Aorta (tissue), 5 donors: ENCODE data around the gene TLCD3B. TPM values are rescaled to one million over a fixed set of nuclear protein-coding genes. Genes with fewer than 3 reads are reported as not detected.
A peak's percentile ranks its signal among the peaks of the same experiment; 100 is the strongest.

ENCODE experiments used
- ATAC-seq: fragments of 200-7000 bp; cut with Tn5 transposase; one replicate; pipeline ENCODE4 v1.9.1; 2022; ENCODE audit warnings: moderate library complexity; ENCODE audit not compliant: low FRiP score
- DNase-seq, 2 donors: peaks; one replicate each; pipeline ENCODE4 v3.0.0-alpha.2; 2020
- H3K27ac ChIP-seq, 2 donors: one replicate each; pipeline ENCODE4 v1.5.1; 2013; ENCODE audit warnings: low read length in 2 of 2, mild to moderate bottlenecking in 2 of 2, moderate library complexity in 2 of 2, control low read depth in 1 of 2, inconsistent platforms in 1 of 2, low read depth in 1 of 2
- H3K27me3 ChIP-seq, 2 donors: one replicate each; pipeline ENCODE4 v1.6.1; 2013; ENCODE audit warnings: control low read depth in 1 of 2, low read length in 1 of 2, mild to moderate bottlenecking in 1 of 2, moderate library complexity in 1 of 2; ENCODE audit not compliant: insufficient read depth in 2 of 2, control insufficient read depth in 1 of 2
- H3K36me3 ChIP-seq, 2 donors: one replicate each; pipeline ENCODE4 v1.6.1; 2013; ENCODE audit warnings: control low read depth in 1 of 2, low read length in 1 of 2, mild to moderate bottlenecking in 1 of 2; ENCODE audit not compliant: insufficient read depth in 2 of 2, control insufficient read depth in 1 of 2
- H3K4me1 ChIP-seq, 2 donors: one replicate each; pipeline ENCODE4 v1.6.1; 2013; ENCODE audit warnings: low read length in 2 of 2, control low read depth in 1 of 2, mild to moderate bottlenecking in 1 of 2, moderate library complexity in 1 of 2; ENCODE audit not compliant: insufficient read depth in 2 of 2, control insufficient read depth in 1 of 2
- H3K4me3 ChIP-seq, 2 donors: one replicate each; pipeline ENCODE4 v1.5.1; 2013; ENCODE audit warnings: low read length in 2 of 2, control low read depth in 1 of 2, mild to moderate bottlenecking in 1 of 2
- H3K9me3 ChIP-seq: one replicate; pipeline ENCODE4 v1.6.1; 2013; ENCODE audit warnings: mild to moderate bottlenecking, low read length; ENCODE audit not compliant: control insufficient read depth
- WGBS, 2 donors: extraction: QIAGEN DNeasy Blood & Tissue Kit; methylation state at CpG; one replicate each; pipeline ENCODE4 v1.1.7; 2013; 5-methylcytosine and 5-hydroxymethylcytosine counted together
- intact Hi-C, 2 donors: fragments of 100-400 bp; cut with DNase I; formaldehyde crosslinking; loops; one replicate each; pipeline versions ENCODE4 v1.14.2 to v1.15.0; 2022
- polyA plus RNA-seq, 2 donors: library from polyadenylated mRNA; stranded (reverse); fragments of 200-250 nt; gene quantifications; one replicate each; pipeline ENCODE4 v1.2.3, GENCODE V29; 2013
- total RNA-seq, 2 donors: library from RNA; stranded (reverse); fragmentation: NEBNext Ultra II Directional; extraction: Animal tissue kit (Norgen Biotek cat#: 25700); gene quantifications; one replicate each; pipeline ENCODE4 v1.2.1, GENCODE V29; 2021
- donor health status: healthy with polysubstance abuse.
- donor health status: Bipolar disorder and iron deficiency.
- donor health status: DM: no; HTN: no; CAD: no.
- donor health status: DM: no; HTN: no; CAD: no.
- donor health status: DM: yes; HTN: yes; CAD: no.

Gene TLCD3B
- total and polyA plus RNA-seq, 4 donors: not detected

- no peaks in the 10 kb centered on the region for H3K36me3 ChIP-seq
- 0 to 1% methylated on average over 64 to 65 of the region's 65 CpGs for WGBS, 2 donors
- intact Hi-C loops: loop anchor here in 1 of 2 donors (2.0 to 10.0 kb wide), 3 partner anchors 34 to 181 kb away; partner anchors contain the start of genes KCTD13, PAGR1, PRRT2 and TMEM219
Measured at GRCh38 chr16:29995911-29996765, 34.9 kb downstream of the TLCD3B start, which contains the start of gene INO80E. INO80E (plus strand) TSS chr16:29996241; CDS start chr16:29996311, 70 bp downstream.

DNA sequence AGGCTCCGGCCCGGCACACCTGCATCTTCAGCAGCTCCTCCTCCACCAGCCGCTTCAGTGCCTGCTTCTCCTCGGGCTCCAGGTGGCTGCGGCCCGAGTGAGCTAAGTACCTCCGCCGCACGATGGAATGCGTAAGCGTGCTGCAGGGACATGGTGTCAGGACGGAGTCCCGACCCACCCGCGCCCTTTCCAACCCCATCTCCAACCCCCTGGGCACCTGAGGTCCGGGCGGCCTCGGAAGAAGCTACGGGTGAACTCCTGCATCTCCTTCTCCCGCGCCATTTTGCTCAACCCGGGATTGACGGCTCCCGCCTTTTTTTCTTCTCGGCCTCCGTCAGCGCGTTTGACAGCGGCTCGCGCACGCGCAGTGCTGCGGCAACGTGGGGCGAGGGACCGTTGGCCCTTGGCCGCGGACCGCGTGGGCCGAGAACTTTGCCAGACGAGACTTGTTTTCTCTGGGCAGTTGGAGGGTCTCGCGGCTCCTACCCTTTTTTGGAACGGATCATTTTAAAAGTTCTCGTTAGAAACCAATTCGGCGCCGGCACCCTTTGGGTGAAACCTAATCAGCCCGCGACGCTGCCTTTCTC, 35.7 kb downstream of the TLCD3B start, which contains the start of gene HIRIP3:
TSS of gene HIRIP3 (minus strand) at position 294 of the 587 bp plus-strand sequence. CDS start at position 282, 12 bp downstream.
- Histone ChIP-seq H3K27ac (peak within 1 kb of the TSS in 1 of 2 donors; percentile 79), H3K4me1 (no peaks in the 10 kb centered on the region), H3K36me3 (no peaks in the 10 kb centered on the region), H3K9me3 (no peaks in the 10 kb centered on the region), H3K27me3 (no peaks in the 10 kb centered on the region), H3K4me3 (peak within 1 kb of the TSS; percentile 62 to 66)
- ATAC-seq: peak; percentile 90
- intact Hi-C loops: loop anchor here in 1 of 2 donors (2.0 to 10.0 kb wide), 3 partner anchors 33 to 181 kb away; partner anchors contain the start of genes KCTD13, PAGR1, PRRT2 and TMEM219
- peak; percentile 92 to 95 for DNase-seq
- WGBS, 2 donors: 0 to 1% methylated on average over 53 of the region's 53 CpGs

More at GRCh38 chr16:29995911-29996765, 34.9 kb downstream of the TLCD3B start, which contains the start of gene INO80E:
- no peaks in the 10 kb centered on the region for H3K27me3 ChIP-seq
- peak within 1 kb of the TSS; percentile 62 to 66 for H3K4me3 ChIP-seq
- peak; percentile 99 to 100 for DNase-seq
- peak within 1 kb of the TSS in 1 of 2 donors; percentile 79 for H3K27ac ChIP-seq
- ATAC-seq: peak; percentile 99
- H3K9me3 ChIP-seq: no peaks in the 10 kb centered on the region
- H3K4me1 ChIP-seq: no peaks in the 10 kb centered on the region

GRCh38 chr16:29994600-29995323, 36.3 kb downstream of the TLCD3B start:
- H3K4me1 ChIP-seq: no peaks in the 10 kb centered on the region
- intact Hi-C loops: loop anchor here in 1 of 2 donors (2.0 to 10.0 kb wide), 3 partner anchors 32 to 180 kb away; partner anchors contain the start of genes KCTD13, PAGR1, PRRT2 and TMEM219
- no peaks in the 10 kb centered on the region for H3K36me3 ChIP-seq
- 5 to 6% methylated on average over 19 to 24 of the region's 24 CpGs for whole genome bisulfite sequencing, 2 donors
- peak; percentile 62 for ATAC-seq
- H3K27me3 ChIP-seq: no peaks in the 10 kb centered on the region
- H3K9me3 ChIP-seq: no peaks in the 10 kb centered on the region
- peak overlapping the region in 1 of 2 donors; percentile 10 for H3K27ac ChIP-seq
- DNase-seq: peak; percentile 66 to 86
- peak overlapping the region; percentile 62 to 66 for H3K4me3 ChIP-seq

DNA sequence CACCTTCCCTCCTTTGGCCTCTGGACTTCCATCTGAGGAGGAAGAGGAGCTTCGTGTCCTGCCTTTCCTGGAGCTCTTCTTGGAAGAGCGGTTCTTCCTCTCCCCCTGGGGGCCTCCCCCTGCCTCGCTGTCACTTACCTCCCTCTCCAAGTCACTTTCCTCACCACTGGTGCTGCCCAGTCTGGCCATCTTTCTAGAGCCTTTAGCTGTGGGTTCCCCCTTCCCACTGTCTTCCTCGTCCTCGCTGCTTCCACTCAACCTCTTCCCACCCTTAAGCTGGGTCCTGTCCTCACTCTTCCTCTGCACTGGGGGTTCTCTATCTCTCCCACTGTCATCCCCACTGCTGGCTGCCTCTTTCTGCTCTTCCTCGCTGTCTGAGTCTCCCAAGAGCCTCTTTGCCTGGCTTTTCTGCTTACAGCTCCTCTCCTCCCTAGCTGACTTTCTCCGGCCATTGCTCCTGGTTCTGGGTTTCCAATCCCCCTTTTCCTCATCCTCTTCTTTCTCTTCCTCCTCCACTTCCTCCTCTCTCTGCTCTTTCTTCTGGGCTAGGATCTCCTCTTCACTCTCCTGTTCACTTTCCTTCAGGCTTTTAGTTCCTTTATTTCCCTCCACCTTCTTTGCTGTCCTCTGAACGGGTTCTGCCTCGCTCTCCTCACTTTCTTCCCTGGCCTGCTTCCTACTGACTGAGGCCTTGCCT, 37.0 kb downstream of the TLCD3B start:
- no peak for ATAC-seq

GRCh38 chr16:29993191-29993902, 37.7 kb downstream of the TLCD3B start:
- Histone ChIP-seq H3K9me3 (no peaks in the 10 kb centered on the region), H3K4me3 (no peak overlapping the region), H3K4me1 (no peaks in the 10 kb centered on the region), H3K27ac (no peak overlapping the region), H3K36me3 (no peaks in the 10 kb centered on the region), H3K27me3 (no peaks in the 10 kb centered on the region)
- intact Hi-C loops: loop anchor here in 1 of 2 donors (10.0 kb wide), 1 partner anchor 179 kb away; the partner anchor contains the start of genes PAGR1 and PRRT2
- DNase-seq (peak; percentile 23 to 68), ATAC-seq (no peak)
- 84 to 87% methylated on average over 22 to 25 of the region's 25 CpGs for WGBS, 2 donors

More for the DNA sequence above, 37.0 kb downstream of the TLCD3B start:
- no peak for DNase-seq
- Histone ChIP-seq H3K9me3 (no peaks in the 10 kb centered on the region), H3K4me1 (no peaks in the 10 kb centered on the region), H3K36me3 (no peaks in the 10 kb centered on the region), H3K4me3 (no peak overlapping the region), H3K27ac (no peak overlapping the region), H3K27me3 (no peaks in the 10 kb centered on the region)
- WGBS, 2 donors: 79 to 82% methylated on average over 9 of the region's 9 CpGs
- intact Hi-C loops: loop anchor here in 1 of 2 donors (2.0 to 10.0 kb wide), 2 partner anchors 67 to 179 kb away; partner anchors contain the start of genes KCTD13, PAGR1 and PRRT2

GRCh38 chr16:29992344-29992967, 38.6 kb downstream of the TLCD3B start:
- 45 to 55% methylated on average over 7 of the region's 7 CpGs for WGBS, 2 donors
- Histone ChIP-seq H3K27me3 (no peaks in the 10 kb centered on the region), H3K36me3 (no peaks in the 10 kb centered on the region), H3K4me1 (no peaks in the 10 kb centered on the region), H3K4me3 (no peak overlapping the region), H3K9me3 (no peaks in the 10 kb centered on the region), H3K27ac (no peak overlapping the region)
- no peak for ATAC-seq
- intact Hi-C loops: loop anchor here in 1 of 2 donors (10.0 kb wide), 1 partner anchor 178 kb away; the partner anchor contains the start of genes PAGR1 and PRRT2
- peak; percentile 29 to 57 for DNase-seq

DNA sequence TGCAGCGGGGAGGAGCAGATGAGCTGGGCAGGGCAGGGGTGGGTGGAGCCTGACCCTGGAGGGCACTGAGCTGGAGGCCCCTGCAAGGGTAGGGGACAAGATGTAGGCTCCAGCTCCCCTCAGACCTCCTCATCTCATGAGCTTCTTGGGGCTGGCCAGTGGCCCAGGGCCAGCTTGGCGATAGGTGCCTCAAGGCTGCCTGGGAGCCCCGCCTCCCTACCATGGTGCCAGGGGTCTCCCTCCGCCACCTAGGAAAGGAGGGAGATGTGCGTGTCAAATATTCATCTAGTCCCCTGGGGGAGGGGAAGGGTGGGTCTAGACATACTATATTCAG, 39.5 kb downstream of the TLCD3B start:
- intact Hi-C loops: loop anchor here in 1 of 2 donors (10.0 kb wide), 1 partner anchor 177 kb away; the partner anchor contains the start of genes PAGR1 and PRRT2
- WGBS, 2 donors: 59 to 70% methylated on average over 5 of the region's 5 CpGs
- no peaks in the 10 kb centered on the region for H3K9me3 ChIP-seq
- H3K4me1 ChIP-seq: no peaks in the 10 kb centered on the region
- no peak overlapping the region for H3K27ac ChIP-seq
- no peaks in the 10 kb centered on the region for H3K36me3 ChIP-seq
- no peak for ATAC-seq
- peak; percentile 43 to 62 for DNase-seq
- no peak overlapping the region for H3K4me3 ChIP-seq
- no peaks in the 10 kb centered on the region for H3K27me3 ChIP-seq
